Measurements from ENCODE around the gene MROH8.

MROH8 gene

DNA sequence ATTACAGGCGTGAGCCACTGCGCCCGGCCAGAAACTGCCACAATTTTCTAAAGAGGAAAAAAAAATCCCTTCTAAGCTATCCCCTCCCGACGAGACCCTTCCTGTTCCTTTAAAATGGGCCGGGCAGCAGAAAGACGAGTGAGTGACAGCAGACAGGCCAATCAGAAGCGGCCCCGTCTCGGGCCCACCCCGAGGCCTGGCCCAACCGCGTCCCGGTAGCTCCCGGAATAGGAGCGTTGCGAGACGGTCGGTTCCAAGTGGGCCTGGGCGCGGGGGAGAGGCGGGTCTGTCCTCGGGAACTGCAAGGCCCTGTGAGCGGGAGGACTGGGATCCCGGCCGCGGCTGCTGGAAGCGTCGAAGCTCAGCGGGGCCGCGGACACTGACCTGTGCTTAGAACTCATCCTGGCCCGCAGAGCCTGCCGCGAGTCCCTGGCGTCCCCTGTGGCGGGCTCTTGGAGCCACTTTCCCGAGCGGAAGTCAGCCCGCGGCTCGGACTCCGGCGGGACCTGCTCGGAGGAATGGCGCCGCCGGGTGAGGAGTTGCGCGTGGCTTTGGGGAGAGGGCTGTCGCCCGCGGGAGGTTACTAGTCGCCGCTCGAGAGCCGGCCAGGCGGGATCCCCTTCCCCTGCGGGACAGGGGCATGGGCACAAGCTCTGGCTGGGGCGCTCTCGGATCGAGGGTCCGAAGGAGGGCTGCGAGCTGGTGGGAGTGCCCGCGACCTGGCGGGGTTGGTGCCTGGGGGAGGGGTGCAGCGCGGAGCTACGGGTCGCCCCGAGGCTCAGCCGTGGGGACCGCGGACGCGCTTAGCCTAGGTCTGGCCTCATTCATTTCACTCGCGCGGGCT is at the start of gene MROH8, which contains the start of gene RPN2:
MROH8 (minus strand) TSS at position 710 of the 844 bp plus-strand sequence.
RPN2 (plus strand) TSS at position 492 of the 844 bp plus-strand sequence; CDS start at position 519, 27 bp downstream.
- DNase-seq (ENCODE audit: low read depth in 2 of 2, low spot score in 1 of 2), result peak; percentile 84 to 92

DNA sequence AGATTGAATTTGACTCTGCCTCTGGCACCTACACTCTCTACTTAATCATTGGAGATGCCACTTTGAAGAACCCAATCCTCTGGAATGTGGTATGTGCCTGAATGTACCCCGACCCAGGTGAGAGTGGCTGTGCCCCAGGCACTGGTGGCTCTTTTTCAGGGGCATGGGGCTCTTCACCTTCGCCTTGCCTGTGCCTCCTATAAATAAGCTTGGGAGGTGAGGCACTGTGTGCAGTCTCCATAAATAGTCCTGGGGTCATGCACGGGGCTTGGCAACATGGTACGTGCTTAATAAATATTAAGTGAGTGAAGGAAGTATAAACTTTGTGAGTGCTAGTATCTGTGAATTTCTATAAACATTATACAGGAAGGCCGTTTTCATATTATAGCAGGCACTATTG is 49.3 kb upstream of the MROH8 start:
- DNase-seq (ENCODE audit: low read depth in 2 of 2, low spot score in 1 of 2), result no peak

DNA sequence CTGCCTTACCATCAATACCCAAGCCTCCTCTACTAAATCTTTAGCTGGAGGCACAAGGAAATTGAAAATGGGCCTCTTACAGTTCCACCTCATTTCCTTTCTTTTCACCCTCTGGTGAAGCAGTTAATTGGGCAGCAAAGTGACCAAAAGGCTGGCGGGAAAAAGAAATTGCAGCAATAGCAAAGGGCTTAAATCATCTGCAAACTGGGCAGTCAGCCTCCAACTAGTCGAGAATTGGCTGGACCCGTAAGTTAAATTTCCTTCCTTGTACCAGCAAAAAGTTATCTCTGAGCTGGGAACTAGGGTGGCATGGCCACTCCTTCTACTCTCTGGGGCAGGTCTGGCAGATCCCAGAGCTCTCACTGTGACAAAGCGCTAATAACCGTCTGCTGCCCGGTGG is 48.7 kb upstream of the MROH8 start:
- DNase-seq (ENCODE audit: low read depth in 2 of 2, low spot score in 1 of 2), result no peak

DNA sequence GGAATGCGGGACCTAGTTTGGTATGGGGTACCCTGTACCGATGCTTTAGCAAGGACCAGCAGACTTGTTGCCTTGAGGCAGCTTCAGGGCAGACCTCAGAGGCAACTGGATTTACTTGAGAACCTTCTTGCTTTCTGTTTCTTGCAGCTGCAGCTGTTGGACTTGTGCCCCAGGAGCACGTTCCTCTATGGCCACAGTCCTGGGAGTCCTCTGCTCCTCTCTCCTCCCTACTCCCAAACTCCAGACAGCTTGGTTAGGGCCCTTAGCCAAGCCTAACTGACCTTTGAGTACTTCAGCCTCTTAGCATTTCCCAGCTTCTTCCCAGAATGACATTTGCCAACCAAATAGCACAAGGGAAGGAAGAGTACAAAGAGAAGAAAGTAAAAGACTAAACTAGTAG is 47.5 kb upstream of the MROH8 start:
- no peak for DNase-seq (ENCODE audit: low read depth in 2 of 2, low spot score in 1 of 2)

DNA sequence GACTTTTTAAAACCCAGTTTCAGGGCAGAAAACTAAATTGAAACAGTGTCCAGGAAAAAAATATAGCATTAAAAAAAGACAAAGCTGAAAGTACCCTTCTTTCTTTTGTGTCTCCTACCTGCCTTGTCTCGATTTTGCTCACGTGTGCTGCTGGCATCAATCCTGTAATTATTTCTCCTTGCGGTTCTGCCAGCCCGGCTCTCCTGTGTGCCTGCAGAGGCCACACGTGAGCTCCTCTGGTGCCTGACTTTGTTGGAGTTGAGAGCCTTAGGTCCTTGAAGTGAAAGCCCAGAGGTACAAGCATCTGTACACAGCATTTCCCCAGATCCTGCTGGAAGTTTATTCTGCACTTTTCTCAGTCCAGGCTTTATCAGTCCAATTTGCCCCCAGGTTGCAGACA is 45.8 kb upstream of the MROH8 start:
- DNase-seq (ENCODE audit: low read depth in 2 of 2, low spot score in 1 of 2), result no peak

DNA sequence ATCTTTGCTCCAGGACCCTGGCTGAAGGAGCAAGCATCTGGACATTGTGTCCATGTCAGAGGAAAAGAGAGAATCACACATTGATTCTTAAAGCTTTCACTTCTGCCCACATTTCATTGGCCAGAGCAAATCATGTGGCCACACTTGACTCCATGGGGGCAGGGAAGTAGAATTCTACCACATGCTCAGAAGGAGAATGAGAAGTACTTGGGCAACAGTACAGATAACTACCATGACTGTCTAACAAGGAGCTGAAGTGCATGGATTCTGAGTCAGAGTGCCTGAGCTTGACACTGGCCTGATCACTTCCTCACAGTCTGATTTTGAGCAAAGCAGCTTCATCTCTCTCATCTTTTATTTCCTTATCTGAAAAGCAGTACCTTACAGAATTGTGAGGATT is 43.7 kb upstream of the MROH8 start:
- no peak for DNase-seq (ENCODE audit: low read depth in 2 of 2, low spot score in 1 of 2)

DNA sequence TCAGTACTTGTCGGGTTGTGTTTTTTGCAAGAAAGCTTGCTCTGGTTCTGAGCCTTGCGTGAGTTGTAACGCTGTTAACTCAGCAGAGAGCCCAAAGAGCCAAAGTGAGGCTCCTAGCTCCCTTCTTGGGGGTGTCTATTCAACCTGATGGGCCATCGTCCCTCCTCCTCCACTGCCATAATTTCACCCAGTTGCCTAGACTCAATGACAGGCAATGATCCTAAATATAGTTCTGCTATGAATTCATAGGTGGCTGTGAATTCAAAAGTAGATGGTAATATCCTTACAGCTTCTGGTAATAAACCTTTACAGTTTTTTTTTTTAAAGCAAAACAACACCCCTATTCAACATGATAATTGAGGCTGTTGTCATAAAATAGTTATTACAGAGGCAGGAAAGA is 42.7 kb upstream of the MROH8 start:
- DNase-seq (ENCODE audit: low read depth in 2 of 2, low spot score in 1 of 2), result no peak

DNA sequence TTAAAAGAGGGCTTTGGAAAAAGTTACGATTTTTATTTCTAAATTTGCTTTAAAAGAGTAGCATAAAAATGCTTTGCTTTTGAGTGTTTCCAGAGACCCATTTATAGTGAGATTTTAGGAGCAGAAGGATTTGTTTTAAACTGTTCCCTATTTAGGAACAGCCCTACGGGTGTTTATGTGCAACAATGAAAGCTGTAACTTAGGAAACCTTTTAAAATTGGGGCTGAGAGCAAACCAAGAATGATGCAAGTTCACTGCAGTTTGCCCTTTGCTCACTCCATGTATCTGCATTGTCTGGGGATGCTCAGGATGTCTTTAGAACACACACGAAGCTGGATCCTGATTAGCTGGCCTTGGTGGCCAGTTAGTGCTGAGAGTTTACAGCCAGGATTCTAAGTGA is 41.4 kb upstream of the MROH8 start:
- no peak for DNase-seq (ENCODE audit: low read depth in 2 of 2, low spot score in 1 of 2)

GRCh38 chr20:37219751-37220668 is 40.7 kb upstream of the MROH8 start:
- DNase-seq (ENCODE audit: low read depth in 2 of 2, low spot score in 1 of 2), result no peak

- no peak for DNase-seq (ENCODE audit: low read depth in 2 of 2, low spot score in 1 of 2)
These were observed 39.6 kb upstream of the MROH8 start for GRCh38 chr20:37218976-37219375.

GRCh38 chr20:37218441-37218840 is 39.1 kb upstream of the MROH8 start:
- no peak for DNase-seq (ENCODE audit: low read depth in 2 of 2, low spot score in 1 of 2)

GRCh38 chr20:37209661-37210314 is 30.4 kb upstream of the MROH8 start:
- no peak for DNase-seq (ENCODE audit: low read depth in 2 of 2, low spot score in 1 of 2)

DNA sequence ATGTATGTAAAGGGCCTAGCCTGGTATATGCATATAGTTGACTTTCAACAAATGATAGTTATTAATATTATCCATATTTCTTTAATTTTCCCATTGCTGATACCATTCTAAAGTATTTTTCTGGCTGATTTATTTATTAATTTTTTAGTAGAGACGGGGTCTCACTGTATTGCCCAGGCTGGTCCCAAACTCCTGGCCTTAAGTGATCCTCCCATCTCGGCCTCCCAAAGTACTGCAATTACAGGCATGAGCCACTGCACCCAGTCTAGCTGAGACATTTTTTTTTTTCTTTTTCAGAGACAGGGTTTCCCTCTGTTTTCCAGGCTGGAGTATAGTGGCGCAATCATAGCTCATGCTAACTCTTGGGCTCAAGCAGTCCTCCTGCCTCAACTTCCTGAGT is 29.8 kb upstream of the MROH8 start:
- no peak for DNase-seq (ENCODE audit: low read depth in 2 of 2, low spot score in 1 of 2)

DNA sequence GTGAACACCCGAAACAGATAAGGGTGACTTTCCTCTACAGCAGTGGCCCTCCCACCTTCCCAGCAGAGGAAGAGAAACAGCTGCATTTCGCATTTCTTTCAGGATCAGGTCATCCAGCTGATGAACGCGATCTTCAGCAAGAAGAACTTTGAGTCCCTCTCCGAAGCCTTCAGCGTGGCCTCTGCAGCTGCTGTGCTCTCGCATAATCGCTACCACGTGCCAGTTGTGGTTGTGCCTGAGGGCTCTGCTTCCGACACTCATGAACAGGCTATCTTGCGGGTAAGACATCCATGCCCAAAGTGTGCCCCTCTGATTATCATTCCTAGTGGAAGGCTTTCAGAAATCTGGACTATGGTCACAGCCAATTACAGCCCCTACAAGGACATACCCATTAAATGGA is 27.8 kb upstream of the MROH8 start:
- no peak for DNase-seq (ENCODE audit: low read depth in 2 of 2, low spot score in 1 of 2)

DNA sequence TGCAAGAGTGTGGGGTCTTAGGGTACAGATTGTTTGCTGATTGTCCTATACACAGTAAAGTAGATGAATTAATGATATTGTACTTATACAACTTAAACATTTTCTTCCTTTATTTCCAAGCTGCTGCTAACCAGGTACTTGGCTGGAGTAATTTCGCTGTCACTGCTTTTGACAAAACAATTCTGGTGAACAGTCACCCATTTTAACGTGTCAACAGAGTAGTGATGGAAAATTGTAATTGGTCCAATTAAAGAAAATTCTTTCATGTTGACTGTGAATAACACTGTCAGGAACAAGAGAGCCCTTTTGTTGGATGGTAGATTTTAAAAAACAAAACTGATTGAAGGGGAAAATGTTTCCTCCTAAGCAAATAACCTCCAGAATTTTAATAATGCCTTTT is 26.4 kb upstream of the MROH8 start:
- no peak for DNase-seq (ENCODE audit: low read depth in 2 of 2, low spot score in 1 of 2)

DNA sequence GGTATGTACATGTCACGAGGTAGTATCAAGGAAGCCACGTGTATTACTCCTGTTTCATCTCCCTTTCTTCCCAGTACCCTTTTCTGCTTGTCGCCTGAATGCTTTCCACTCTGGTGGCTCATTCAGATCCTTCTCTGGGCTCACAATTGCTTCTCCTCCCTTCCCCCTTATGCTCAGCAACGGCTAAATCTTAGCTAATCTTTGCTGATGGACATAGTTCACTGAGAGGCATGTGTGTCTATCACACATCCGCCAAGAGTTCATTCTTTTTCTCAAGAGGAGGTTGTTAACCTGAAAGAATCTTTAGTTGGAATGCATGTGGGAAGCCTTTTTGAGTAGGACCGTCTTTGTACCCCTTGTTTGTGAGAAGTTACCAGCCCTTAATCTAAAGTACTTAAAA is 25.8 kb upstream of the MROH8 start:
- no peak for DNase-seq (ENCODE audit: low read depth in 2 of 2, low spot score in 1 of 2)

GRCh38 chr20:37204056-37204455 is 24.7 kb upstream of the MROH8 start:
- no peak for DNase-seq (ENCODE audit: low read depth in 2 of 2, low spot score in 1 of 2)

DNA sequence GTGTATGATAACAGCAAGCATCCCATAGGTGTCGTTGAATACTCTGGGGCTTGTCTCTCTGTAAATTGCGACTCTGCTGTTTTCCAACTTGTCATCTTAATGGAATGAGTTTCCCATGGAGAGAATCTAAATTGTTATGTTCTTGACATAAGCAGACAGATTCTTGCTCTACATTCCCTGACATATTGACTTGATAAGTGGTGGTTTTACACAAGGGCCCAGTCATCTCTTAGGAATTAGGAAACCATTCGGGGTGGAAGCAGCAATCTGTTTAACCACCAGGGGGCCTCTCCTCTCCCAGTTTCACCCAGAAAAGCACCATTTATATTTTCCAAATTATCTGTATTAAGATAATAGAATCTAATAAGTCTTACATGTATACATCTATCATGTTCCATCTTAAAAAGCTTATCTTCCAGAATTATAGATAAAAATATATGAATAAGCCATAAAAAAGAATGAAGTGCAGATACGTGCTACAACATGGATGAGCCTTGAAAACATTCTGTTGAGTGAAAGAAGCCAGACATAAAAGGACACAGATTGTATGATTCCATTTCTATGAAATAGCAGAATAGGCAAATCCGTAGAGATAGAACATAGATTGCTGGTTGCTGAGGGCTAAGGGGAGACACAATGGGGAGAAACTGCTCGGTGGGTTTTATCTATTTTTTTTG is 23.1 kb upstream of the MROH8 start:
- DNase-seq (ENCODE audit: low read depth in 2 of 2, low spot score in 1 of 2), result no peak

DNA sequence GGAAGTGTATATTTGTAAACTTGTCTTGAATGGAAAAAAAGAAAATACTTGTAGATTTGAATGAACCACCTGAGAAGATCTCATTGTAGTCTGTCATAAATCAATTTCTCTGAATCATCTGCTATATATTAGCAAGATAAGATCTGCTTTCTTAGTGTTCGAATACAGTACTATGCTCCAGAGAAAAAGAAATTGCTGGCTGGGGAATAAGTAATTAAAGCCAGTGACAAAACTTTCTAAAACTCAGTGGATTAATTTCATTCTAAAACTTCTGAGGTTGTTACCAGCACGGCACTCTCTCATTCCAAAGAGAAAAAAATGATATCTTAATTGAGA is 22.4 kb upstream of the MROH8 start:
- DNase-seq (ENCODE audit: low read depth in 2 of 2, low spot score in 1 of 2), result no peak

DNA sequence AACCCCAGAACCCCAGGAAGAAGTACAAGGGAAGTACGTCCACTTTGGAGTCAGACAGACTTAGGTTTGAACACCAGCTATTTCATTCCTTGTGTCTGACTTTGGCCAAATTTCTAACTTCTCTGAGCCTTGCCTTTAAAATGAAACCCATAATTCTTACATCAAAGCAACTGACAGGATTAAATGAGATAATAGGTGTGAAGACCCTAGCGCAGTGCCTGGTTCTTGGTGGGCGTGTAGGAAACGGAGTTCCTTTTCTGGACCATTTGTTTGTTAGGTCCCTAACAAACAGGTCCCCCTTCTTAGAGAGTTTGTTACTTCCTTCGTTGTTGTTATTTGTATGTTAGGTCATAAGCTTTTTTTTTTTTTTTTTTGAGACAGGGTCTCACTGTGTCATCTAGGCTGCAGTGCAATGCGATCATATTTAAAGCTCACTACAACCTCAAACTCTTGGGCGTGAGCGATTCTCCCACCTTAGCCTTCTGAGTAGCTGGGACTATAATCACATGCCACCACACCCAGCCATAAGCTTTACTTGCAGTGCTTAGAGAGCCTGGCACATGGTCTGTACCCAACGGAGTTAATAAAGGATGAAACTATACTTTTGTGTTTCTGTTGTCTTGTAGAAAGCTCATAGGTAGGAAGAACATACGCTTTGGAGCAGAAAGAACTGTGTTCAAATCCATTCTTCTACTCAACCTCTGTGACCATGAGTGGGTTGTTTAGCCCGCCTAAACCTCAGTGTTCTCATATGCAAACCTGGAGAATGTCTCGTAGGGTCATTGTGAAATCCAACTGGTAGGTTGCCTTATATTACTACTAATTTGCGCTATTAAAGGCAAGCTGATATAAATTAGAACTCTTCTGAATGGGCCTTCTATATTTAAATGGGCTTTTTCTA is 21.8 kb upstream of the MROH8 start:
- no peak for DNase-seq (ENCODE audit: low read depth in 2 of 2, low spot score in 1 of 2)

Data from stimulated activated CD8-positive, alpha-beta memory T cell treated with anti-CD3 and anti-CD28 coated beads, Interleukin-4, amount 100 ng/mL, for 1 hour (primary cell).